ENCODE results near the gene COA8.

DNA sequence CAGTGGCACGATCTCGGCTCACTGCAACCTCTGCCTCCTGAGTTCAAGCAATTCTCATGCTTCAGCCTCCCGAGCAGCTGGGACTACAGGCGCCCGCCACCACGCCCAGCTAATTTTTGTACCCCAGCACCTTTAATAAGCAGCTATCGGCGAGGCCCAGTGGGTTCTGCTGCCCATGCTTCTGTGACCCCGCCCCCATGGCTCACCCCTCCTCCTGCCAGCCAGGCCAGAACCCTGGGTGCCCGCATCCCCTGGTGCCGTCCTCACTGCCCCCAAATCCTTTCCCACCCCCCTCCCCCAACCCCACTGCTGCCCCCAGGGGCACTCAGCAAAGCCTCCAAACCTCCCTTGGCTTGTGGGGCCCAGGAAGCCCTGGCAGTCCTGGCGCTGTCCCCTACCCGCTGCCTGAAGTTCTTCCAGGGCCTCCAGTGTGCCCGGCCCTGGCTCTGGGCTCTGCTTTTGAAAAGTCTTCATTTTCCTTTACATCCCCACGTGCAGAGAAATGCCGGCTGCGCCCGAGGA is 14.8 kb upstream of the COA8 start:
- no peak for TF ChIP-seq EZH2 (IDR thresholded peaks at IDR 0.05; ENCODE audit: borderline replicate concordance, low read length)
- TF ChIP-seq, protein P1, sequence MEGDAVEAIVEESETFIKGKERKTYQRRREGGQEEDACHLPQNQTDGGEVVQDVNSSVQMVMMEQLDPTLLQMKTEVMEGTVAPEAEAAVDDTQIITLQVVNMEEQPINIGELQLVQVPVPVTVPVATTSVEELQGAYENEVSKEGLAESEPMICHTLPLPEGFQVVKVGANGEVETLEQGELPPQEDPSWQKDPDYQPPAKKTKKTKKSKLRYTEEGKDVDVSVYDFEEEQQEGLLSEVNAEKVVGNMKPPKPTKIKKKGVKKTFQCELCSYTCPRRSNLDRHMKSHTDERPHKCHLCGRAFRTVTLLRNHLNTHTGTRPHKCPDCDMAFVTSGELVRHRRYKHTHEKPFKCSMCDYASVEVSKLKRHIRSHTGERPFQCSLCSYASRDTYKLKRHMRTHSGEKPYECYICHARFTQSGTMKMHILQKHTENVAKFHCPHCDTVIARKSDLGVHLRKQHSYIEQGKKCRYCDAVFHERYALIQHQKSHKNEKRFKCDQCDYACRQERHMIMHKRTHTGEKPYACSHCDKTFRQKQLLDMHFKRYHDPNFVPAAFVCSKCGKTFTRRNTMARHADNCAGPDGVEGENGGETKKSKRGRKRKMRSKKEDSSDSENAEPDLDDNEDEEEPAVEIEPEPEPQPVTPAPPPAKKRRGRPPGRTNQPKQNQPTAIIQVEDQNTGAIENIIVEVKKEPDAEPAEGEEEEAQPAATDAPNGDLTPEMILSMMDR (conservative IDR thresholded peaks at IDR 0.05 in 1 of 2, IDR thresholded peaks at IDR 0.05 in 1 of 2; ENCODE audit: extremely low read depth in 1 of 2, insufficient read depth in 1 of 2, low read depth in 1 of 2, low read length in 2 of 2), result no peak
